ENCODE measurements around the gene ENC1.

Gene ENC1

GRCh38 chr5:74657165-74657564 lies 16.6 kb upstream of the ENC1 start:
- DNase-seq: no peak

- no peak for DNase-seq
These were observed 15.2 kb upstream of the ENC1 start for GRCh38 chr5:74655716-74656115.

- peak in 1 of 5 experiments; percentile 21 for DNase-seq
These were observed 14.7 kb upstream of the ENC1 start for GRCh38 chr5:74655206-74655605.

GRCh38 chr5:74653991-74654390 lies 13.5 kb upstream of the ENC1 start:
- no peak for DNase-seq

GRCh38 chr5:74652576-74652975 lies 12.0 kb upstream of the ENC1 start:
- no peak for DNase-seq

GRCh38 chr5:74651710-74652109 lies 11.2 kb upstream of the ENC1 start:
- no peak for DNase-seq

GRCh38 chr5:74649421-74649973 lies 9.0 kb upstream of the ENC1 start:
- no peak for DNase-seq

GRCh38 chr5:74648835-74649293 lies 8.3 kb upstream of the ENC1 start:
- DNase-seq: peak in 2 of 5 experiments; percentile 20 to 76

- no peak for DNase-seq
These were observed 6.6 kb upstream of the ENC1 start for GRCh38 chr5:74647096-74647495.

GRCh38 chr5:74643111-74643562 lies 2.6 kb upstream of the ENC1 start:
- no peak for DNase-seq

- no peak for DNase-seq
These were observed 2.0 kb upstream of the ENC1 start for GRCh38 chr5:74642543-74642863.

GRCh38 chr5:74641735-74642542 lies 1.4 kb upstream of the ENC1 start:
- peak in 1 of 5 experiments; percentile 39 for DNase-seq

- peak in 4 of 5 experiments; percentile 3 to 40 (median 10) for DNase-seq
These were observed 616 bp upstream of the ENC1 start for GRCh38 chr5:74640954-74641734.

GRCh38 chr5:74639807-74640449 lies 600 bp downstream of the ENC1 start:
- peak in 3 of 5 experiments; percentile 9 to 46 (median 10) for DNase-seq

- peak in 1 of 5 experiments; percentile 35 for DNase-seq
These were observed 1.3 kb downstream of the ENC1 start for GRCh38 chr5:74638970-74639806.

GRCh38 chr5:74638544-74638969 lies 2.0 kb downstream of the ENC1 start:
- DNase-seq: no peak

- no peak for DNase-seq
These were observed 4.0 kb downstream of the ENC1 start for GRCh38 chr5:74636552-74636951.

GRCh38 chr5:74636149-74636548 lies 4.4 kb downstream of the ENC1 start:
- no peak for DNase-seq

- DNase-seq: no peak
These were observed 5.8 kb downstream of the ENC1 start for GRCh38 chr5:74634611-74635286.

- DNase-seq: no peak
These were observed 6.8 kb downstream of the ENC1 start for GRCh38 chr5:74633695-74634094.

GRCh38 chr5:74632947-74633356 lies 7.6 kb downstream of the ENC1 start:
- DNase-seq: no peak

Measured in T-helper 2 cell (primary cell).